ENCODE measurements around the gene ATOSB. TPM values are rescaled to one million over a fixed set of nuclear protein-coding genes. Genes with fewer than 3 reads are reported as not detected.
A peak's percentile ranks its signal among the peaks of the same experiment; 100 is the strongest.

ATOSB gene
- total and polyA plus RNA-seq, 10 donors, result 8.7 to 45.0 (median 33.5) TPM

- H3K4me3 ChIP-seq, result no peak overlapping the region
- intact Hi-C loops (cut with DNase I; ENCODE audit: low total_unique reads), result no loop called here
- DNase-seq, result no peak
- TF ChIP-seq POLR2AphosphoS5 (IDR thresholded peaks at IDR 0.05) (peak in 2 of 3 donors; percentile 59 to 72), CTCF (IDR thresholded peaks at IDR 0.05 in 8 of 11, conservative IDR thresholded peaks at IDR 0.05 in 3 of 11) (no peak)
- H3K36me3 ChIP-seq, result peaks cover 11 to 100% (median 89%) of the 10 kb centered on the region in 6 donors
- no peaks in the 10 kb centered on the region for H3K9me3 ChIP-seq
- H3K27me3 ChIP-seq (replicated peaks in 1 of 7), result no peaks in the 10 kb centered on the region
- H3K4me1 ChIP-seq, result no peaks in the 10 kb centered on the region
- WGBS, 5 donors, result 95 to 97% (median 95%) methylated on average over 9 of the region's 9 CpGs
- no peak overlapping the region for H3K27ac ChIP-seq
These were observed 58.9 kb downstream of the ATOSB start for GRCh38 chr9:35056571-35057270.

DNA sequence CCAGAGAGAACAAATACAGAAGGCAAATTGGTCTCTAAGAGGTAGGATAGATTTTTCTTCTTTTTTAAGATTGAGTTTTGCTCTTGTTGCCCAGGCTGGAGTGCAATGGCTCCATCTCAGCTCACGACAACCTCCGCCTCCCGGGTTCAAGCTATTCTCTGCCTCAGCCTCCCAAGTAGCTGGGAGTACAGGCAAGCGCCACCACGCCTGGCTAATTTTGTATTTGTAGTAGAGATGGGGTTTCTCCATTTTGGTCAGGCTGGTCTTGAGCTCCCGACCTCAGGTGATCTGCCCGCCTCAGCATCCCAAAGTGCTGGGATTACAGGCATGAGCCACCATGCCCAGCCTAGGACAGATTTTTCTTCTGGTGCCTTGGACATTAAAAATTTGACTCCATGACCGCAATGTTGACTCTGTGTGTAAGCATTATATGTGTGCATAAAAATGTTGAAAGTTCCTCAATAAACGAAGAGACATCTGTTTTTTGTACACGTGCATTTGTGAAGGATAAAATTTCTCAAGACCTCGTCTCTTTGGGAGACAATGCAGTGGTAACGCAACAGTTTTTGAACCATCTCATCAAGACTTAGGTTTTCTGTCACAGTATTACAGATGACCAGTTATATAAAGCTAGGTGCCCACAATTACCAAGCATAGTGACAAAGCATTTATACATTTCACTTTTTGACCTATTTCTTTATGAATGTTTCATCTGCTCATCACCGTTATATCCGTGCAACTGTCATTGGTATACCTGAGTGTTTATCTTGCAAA lies 60.6 kb downstream of the ATOSB start:
- H3K9me3 ChIP-seq, result no peaks in the 10 kb centered on the region
- H3K27ac ChIP-seq, result no peak overlapping the region
- no peaks in the 10 kb centered on the region for H3K4me1 ChIP-seq
- H3K36me3 ChIP-seq, result peaks cover 5 to 100% (median 81%) of the 10 kb centered on the region in 6 donors
- no peak for TF ChIP-seq POLR2A (IDR thresholded peaks at IDR 0.05)
- TF ChIP-seq CTCF (IDR thresholded peaks at IDR 0.05 in 8 of 11, conservative IDR thresholded peaks at IDR 0.05 in 3 of 11), result no peak
- peak in 2 of 3 donors; percentile 12 to 21 for TF ChIP-seq POLR2AphosphoS5 (IDR thresholded peaks at IDR 0.05)
- H3K4me3 ChIP-seq, result no peak overlapping the region
- WGBS, 5 donors, result 93 to 95% (median 94%) methylated on average over 14 of the region's 14 CpGs
- H3K27me3 ChIP-seq (replicated peaks in 1 of 7), result no peaks in the 10 kb centered on the region
- intact Hi-C loops (cut with DNase I; ENCODE audit: low total_unique reads), result no loop called here
- DNase-seq, result no peak

GRCh38 chr9:35054185-35054835 lies 61.4 kb downstream of the ATOSB start:
- 56 to 85% (median 68%) methylated on average over 5 of the region's 5 CpGs for WGBS, 5 donors
- Histone ChIP-seq H3K27ac (no peak overlapping the region), H3K4me3 (no peak overlapping the region), H3K36me3 (peaks cover 5 to 100% (median 81%) of the 10 kb centered on the region in 6 donors), H3K4me1 (no peaks in the 10 kb centered on the region), H3K27me3 (replicated peaks in 1 of 7) (no peaks in the 10 kb centered on the region), H3K9me3 (no peaks in the 10 kb centered on the region)
- no peak for DNase-seq
- intact Hi-C loops (cut with DNase I; ENCODE audit: low total_unique reads), result no loop called here
- TF ChIP-seq POLR2A (IDR thresholded peaks at IDR 0.05) (no peak), CTCF (IDR thresholded peaks at IDR 0.05 in 8 of 11, conservative IDR thresholded peaks at IDR 0.05 in 3 of 11) (no peak), POLR2AphosphoS5 (IDR thresholded peaks at IDR 0.05) (no peak)

Other genes starting within 250 kb of the ATOSB start
- gene PHF24, start 157.6 kb downstream of the ATOSB start, total RNA-seq, result 1 to 10 TPM in 2 of 7 donors, under 1 TPM in 5; 0.17 to 2.4 (median 0.67) TPM
- under 1 TPM; 0.24 to 0.36 (median 0.26) TPM for gene PHF24, start 157.6 kb downstream of the ATOSB start, polyA plus RNA-seq
- gene DNAJB5, start 126.1 kb downstream of the ATOSB start, total RNA-seq, result 10 to 100 TPM in 5 of 7 donors, 1 to 10 TPM in 2; 5.6 to 14.4 (median 12.8) TPM
- 1 to 10 TPM; 4.9 to 8.6 (median 6.7) TPM for gene DNAJB5, start 126.1 kb downstream of the ATOSB start, polyA plus RNA-seq
- gene VCP, start 43.2 kb downstream of the ATOSB start, total RNA-seq, result 100 to 1,000 TPM; 163 to 269 (median 194) TPM
- 10 to 100 TPM; 48.5 to 84.5 (median 67.2) TPM for gene VCP, start 43.2 kb downstream of the ATOSB start, polyA plus RNA-seq
- gene FANCG, start 35.9 kb downstream of the ATOSB start, total RNA-seq, result 10 to 100 TPM; 15.8 to 31.6 (median 22.6) TPM
- gene FANCG, start 35.9 kb downstream of the ATOSB start, polyA plus RNA-seq, result 10 to 100 TPM; 20.5 to 37.5 (median 26.3) TPM
- 10 to 100 TPM; 17.5 to 25.0 (median 21.0) TPM for gene PIGO, start 19.3 kb downstream of the ATOSB start, total RNA-seq
- gene PIGO, start 19.3 kb downstream of the ATOSB start, polyA plus RNA-seq, result 10 to 100 TPM; 10.4 to 20.0 (median 19.7) TPM
- 10 to 100 TPM; 54.2 to 75.5 (median 58.7) TPM for gene STOML2, start 12.7 kb downstream of the ATOSB start, total RNA-seq
- 10 to 100 TPM; 56.9 to 80.7 (median 72.0) TPM for gene STOML2, start 12.7 kb downstream of the ATOSB start, polyA plus RNA-seq
- gene UNC13B, start 46.1 kb upstream of the ATOSB start, total RNA-seq, result 10 to 100 TPM; 10.7 to 18.7 (median 14.2) TPM
- 1 to 10 TPM; 2.4 to 4.9 (median 2.5) TPM for gene UNC13B, start 46.1 kb upstream of the ATOSB start, polyA plus RNA-seq